Chondrocyte (in vitro differentiated cells): ENCODE data around the gene RNU1-2. TPM values are rescaled to one million over a fixed set of nuclear protein-coding genes. Genes with fewer than 3 reads are reported as not detected.

ENCODE experiments used
- DNase-seq: peaks from one replicate; pipeline ENCODE4 v3.0.0; 2021; ENCODE audit warnings: mixed read lengths, low spot score
- H3K27ac Mint-ChIP-seq: one replicate; pipeline ENCODE4 v1.8.0; 2021; ENCODE audit warnings: mild to moderate bottlenecking, moderate library complexity, mixed read lengths; ENCODE audit not compliant: unreplicated experiment
- H3K27me3 Mint-ChIP-seq: 2 replicates; pipeline ENCODE4 v1.8.0; 2021; ENCODE audit warnings: low read depth, mixed read lengths
- H3K36me3 Mint-ChIP-seq: 2 replicates; pipeline ENCODE4 v1.8.0; 2021; ENCODE audit warnings: low read depth, mixed read lengths
- H3K4me1 Mint-ChIP-seq: 2 replicates; pipeline ENCODE4 v1.8.0; 2021; ENCODE audit warnings: low read depth, mild to moderate bottlenecking, mixed read lengths
- H3K4me3 Mint-ChIP-seq: one replicate; pipeline ENCODE4 v1.8.0; 2021; ENCODE audit warnings: mild to moderate bottlenecking, moderate library complexity, mixed read lengths; ENCODE audit not compliant: unreplicated experiment
- H3K9me3 Mint-ChIP-seq: 2 replicates; pipeline ENCODE4 v1.8.0; 2021; ENCODE audit warnings: low read depth, mixed read lengths
- CTCF ChIP-seq: fragments of 200-600 bp; sonication (generic); IDR thresholded peaks from 2 replicates; pipeline ENCODE4 v1.5.0; 2021; ENCODE audit warnings: antibody characterized with exemption, mild to moderate bottlenecking, moderate library complexity
- total RNA-seq: library from RNA; stranded (reverse); gene quantifications from 3 replicates; pipeline ENCODE4 v1.2.1, GENCODE V29; 2021

RNU1-2 gene
- total RNA-seq, 1 donor from 2014 or later, result 1,438 TPM

- Mint-ChIP-seq H3K36me3 (peaks cover 1% of the 10 kb centered on the region), H3K9me3 (no peaks in the 10 kb centered on the region), H3K27me3 (no peaks in the 10 kb centered on the region), H3K4me1 (peaks cover 10% of the 10 kb centered on the region), H3K4me3 (no peak overlapping the region), H3K27ac (no peak overlapping the region)
- DNase-seq, result peak; percentile 79
- TF ChIP-seq CTCF, result no peak
Observed at GRCh38 chr1:16922885-16923431, 27.2 kb downstream of the RNU1-2 start.

- DNase-seq, result no peak
- Mint-ChIP-seq H3K27ac (no peak overlapping the region), H3K9me3 (no peaks in the 10 kb centered on the region), H3K27me3 (no peaks in the 10 kb centered on the region), H3K4me3 (no peak overlapping the region), H3K4me1 (peaks cover 10% of the 10 kb centered on the region), H3K36me3 (peaks cover 1% of the 10 kb centered on the region)
- no peak for TF ChIP-seq CTCF
Observed at GRCh38 chr1:16924216-16924918, 28.6 kb downstream of the RNU1-2 start.

GRCh38 chr1:16924919-16925477 is 29.2 kb downstream of the RNU1-2 start:
- H3K36me3 Mint-ChIP-seq, result peaks cover 1% of the 10 kb centered on the region
- no peaks in the 10 kb centered on the region for H3K27me3 Mint-ChIP-seq
- no peak for DNase-seq

GRCh38 chr1:16925635-16926490 is 30.1 kb downstream of the RNU1-2 start:
- TF ChIP-seq CTCF, result no peak
- Mint-ChIP-seq H3K4me1 (peaks cover 10% of the 10 kb centered on the region), H3K27me3 (no peaks in the 10 kb centered on the region), H3K4me3 (no peak overlapping the region), H3K36me3 (peaks cover 1% of the 10 kb centered on the region), H3K9me3 (no peaks in the 10 kb centered on the region), H3K27ac (no peak overlapping the region)
- no peak for DNase-seq

More at GRCh38 chr1:16924919-16925477, 29.2 kb downstream of the RNU1-2 start:
- Mint-ChIP-seq H3K27ac (no peak overlapping the region), H3K9me3 (no peaks in the 10 kb centered on the region), H3K4me1 (peaks cover 10% of the 10 kb centered on the region), H3K4me3 (no peak overlapping the region)
- TF ChIP-seq CTCF, result no peak

- peaks cover 1% of the 10 kb centered on the region for H3K36me3 Mint-ChIP-seq
- no peak overlapping the region for H3K27ac Mint-ChIP-seq
- H3K4me1 Mint-ChIP-seq, result peaks cover 6% of the 10 kb centered on the region
- no peaks in the 10 kb centered on the region for H3K9me3 Mint-ChIP-seq
- no peaks in the 10 kb centered on the region for H3K27me3 Mint-ChIP-seq
- no peak for DNase-seq
- TF ChIP-seq CTCF, result no peak
- H3K4me3 Mint-ChIP-seq, result no peak overlapping the region
Observed at GRCh38 chr1:16926491-16927073, 30.8 kb downstream of the RNU1-2 start.
